GM13977 (cell line): ENCODE data around the gene STX8.

Source experiments
- DNase-seq: peaks from one replicate; pipeline ENCODE4 v3.0.0; 2012; ENCODE audit warnings: low spot score
- in situ Hi-C: fragments of 300-500 bp; cut with MboI; formaldehyde crosslinking; loops from one replicate; pipeline ENCODE4 v1.12.0; 2022; ENCODE audit warnings: low sequenced_read_pairs, low pct_unique_long_range_greater_than_20kb, mixed read lengths, inconsistent platforms; ENCODE audit not compliant: unreplicated experiment
- TF ChIP-seq, protein P1 (sequence below): IDR thresholded peaks from 2 replicates; pipeline ENCODE4 v1.5.1; 2012; ENCODE audit warnings: mild to moderate bottlenecking, control low read depth; ENCODE audit not compliant: insufficient read depth; ENCODE audit errors: extremely low read depth, missing control alignments

STX8 gene

GRCh38 chr17:9439851-9440250, 135.8 kb downstream of the STX8 start:
- in situ Hi-C loops = no loop called here
- TF ChIP-seq, protein P1, sequence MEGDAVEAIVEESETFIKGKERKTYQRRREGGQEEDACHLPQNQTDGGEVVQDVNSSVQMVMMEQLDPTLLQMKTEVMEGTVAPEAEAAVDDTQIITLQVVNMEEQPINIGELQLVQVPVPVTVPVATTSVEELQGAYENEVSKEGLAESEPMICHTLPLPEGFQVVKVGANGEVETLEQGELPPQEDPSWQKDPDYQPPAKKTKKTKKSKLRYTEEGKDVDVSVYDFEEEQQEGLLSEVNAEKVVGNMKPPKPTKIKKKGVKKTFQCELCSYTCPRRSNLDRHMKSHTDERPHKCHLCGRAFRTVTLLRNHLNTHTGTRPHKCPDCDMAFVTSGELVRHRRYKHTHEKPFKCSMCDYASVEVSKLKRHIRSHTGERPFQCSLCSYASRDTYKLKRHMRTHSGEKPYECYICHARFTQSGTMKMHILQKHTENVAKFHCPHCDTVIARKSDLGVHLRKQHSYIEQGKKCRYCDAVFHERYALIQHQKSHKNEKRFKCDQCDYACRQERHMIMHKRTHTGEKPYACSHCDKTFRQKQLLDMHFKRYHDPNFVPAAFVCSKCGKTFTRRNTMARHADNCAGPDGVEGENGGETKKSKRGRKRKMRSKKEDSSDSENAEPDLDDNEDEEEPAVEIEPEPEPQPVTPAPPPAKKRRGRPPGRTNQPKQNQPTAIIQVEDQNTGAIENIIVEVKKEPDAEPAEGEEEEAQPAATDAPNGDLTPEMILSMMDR = no peak

GRCh38 chr17:9436630-9437029, 139.0 kb downstream of the STX8 start:
- in situ Hi-C loops = no loop called here
- no peak for DNase-seq
- TF ChIP-seq, protein P1 = no peak

More at GRCh38 chr17:9439851-9440250, 135.8 kb downstream of the STX8 start:
- DNase-seq = no peak

DNA sequence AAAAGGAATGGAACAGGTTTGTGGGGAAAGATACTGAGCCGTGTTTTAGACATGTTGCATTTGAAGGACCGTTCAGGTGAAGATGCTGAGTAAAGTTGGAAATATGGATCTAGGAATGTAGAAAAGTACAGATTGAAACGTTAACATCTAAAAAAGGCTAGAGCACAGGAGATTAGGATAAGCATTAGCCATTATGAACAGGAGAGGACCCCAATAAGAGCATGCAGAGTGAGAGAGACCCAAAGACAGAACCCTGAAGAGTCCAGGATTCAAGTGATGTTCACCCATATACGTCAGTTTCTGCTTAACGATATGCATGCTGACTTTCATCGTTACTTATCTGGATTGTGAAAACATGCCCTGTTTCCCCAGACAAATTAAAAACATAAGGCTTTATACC, 140.5 kb downstream of the STX8 start:
- DNase-seq = no peak
- TF ChIP-seq, protein P1 = no peak
- in situ Hi-C loops = no loop called here

GRCh38 chr17:9434642-9435057, 141.0 kb downstream of the STX8 start:
- TF ChIP-seq, protein P1 = no peak
- in situ Hi-C loops = no loop called here
- DNase-seq = no peak

DNA sequence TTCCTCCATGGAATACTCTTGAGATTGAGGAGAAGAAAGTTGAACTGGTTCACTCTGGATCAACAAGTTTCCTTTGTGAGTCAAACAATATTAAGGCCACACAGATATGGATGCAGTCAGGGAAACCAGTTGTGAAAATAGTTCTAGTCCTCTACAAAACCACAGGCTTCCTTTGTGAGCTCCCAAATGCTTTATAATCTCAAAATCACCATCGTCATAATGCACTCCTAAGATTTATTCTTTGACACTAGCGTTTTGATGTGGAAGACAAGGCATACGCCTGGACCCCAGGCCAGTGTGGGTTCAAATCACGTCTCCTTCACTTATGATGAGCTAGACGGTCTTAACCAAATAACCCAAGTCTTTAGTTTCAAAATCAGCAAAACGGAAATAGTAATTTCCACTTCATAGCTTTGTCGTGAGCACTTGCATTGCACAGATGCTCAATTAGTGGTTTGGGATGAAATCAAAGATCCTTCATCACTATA, 142.6 kb downstream of the STX8 start:
- in situ Hi-C loops = no loop called here
- TF ChIP-seq, protein P1 = no peak
- DNase-seq = no peak

- DNase-seq = peak; percentile 59
These were observed 143.3 kb downstream of the STX8 start for GRCh38 chr17:9432134-9432885.

More at GRCh38 chr17:9432134-9432885, 143.3 kb downstream of the STX8 start:
- TF ChIP-seq, protein P1 = no peak
- in situ Hi-C loops = no loop called here
